Cardiac fibroblast (primary cell): ENCODE results near the gene PPP1R13L.

Experiments
- DNase-seq, 2 donors: peaks; one replicate each; pipeline versions ENCODE4 v3.0.0 to v3.0.0-alpha.2; 2010; ENCODE audit warnings: low read depth in 2 of 2
- H3K4me3 ChIP-seq, 2 donors: replicated peaks in 1 of 2; 1 replicate in 1 of 2; 2 replicates in 1 of 2; pipeline ENCODE4 v1.5.1; 2011; ENCODE audit warnings: low read depth in 2 of 2, low read length in 2 of 2, mild to moderate bottlenecking in 2 of 2, moderate library complexity in 1 of 2
- CTCF ChIP-seq: IDR thresholded peaks from one replicate; pipeline ENCODE4 v1.5.1; 2011; ENCODE audit warnings: low read depth, mild to moderate bottlenecking, low read length, inconsistent platforms

Gene PPP1R13L

GRCh38 chr19:45376045-45376724 is 28.7 kb downstream of the PPP1R13L start:
- DNase-seq: peak; percentile 98 to 99
- TF ChIP-seq CTCF: no peak
- H3K4me3 ChIP-seq: no peak overlapping the region

- H3K4me3 ChIP-seq: peak within 1 kb of the TSS; percentile 81 to 83
- DNase-seq: peak; percentile 99
- TF ChIP-seq CTCF: no peak
These were observed 34.3 kb downstream of the PPP1R13L start, which contains the start of gene ERCC2 for GRCh38 chr19:45370410-45371204. TSS of gene ERCC2 (minus strand) at chr19:45370573. CDS start at chr19:45370540, 33 bp downstream.

DNA sequence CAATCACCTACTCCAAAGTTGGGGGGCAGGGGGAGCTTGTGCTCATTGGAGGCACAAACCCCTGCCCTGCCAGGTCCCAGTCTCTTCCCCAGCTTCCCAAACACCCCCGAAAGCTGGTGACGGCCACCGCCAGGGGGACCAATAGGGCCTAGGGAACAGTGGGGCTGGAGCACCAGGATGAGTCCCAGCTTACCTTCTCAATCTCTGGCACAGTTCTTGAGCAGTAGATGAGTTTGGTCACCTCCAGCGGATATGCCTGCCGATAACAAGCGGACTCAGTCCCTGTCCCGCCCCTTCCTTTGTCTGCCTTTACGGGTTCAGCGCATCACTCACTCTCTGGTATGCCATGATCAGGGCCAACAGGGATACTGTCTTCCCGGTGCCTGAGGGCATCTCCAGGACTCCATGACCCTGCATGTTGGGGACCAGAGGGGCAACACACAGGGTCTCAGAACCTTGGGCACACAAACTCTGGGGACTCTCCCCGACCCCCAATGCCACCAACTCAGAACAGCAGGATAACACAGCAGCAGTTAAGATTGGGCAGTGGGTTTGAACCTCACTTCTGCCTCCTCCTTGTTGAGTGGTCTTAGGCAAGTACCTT is 36.0 kb downstream of the PPP1R13L start:
- TF ChIP-seq CTCF: no peak
- H3K4me3 ChIP-seq: no peak overlapping the region

GRCh38 chr19:45368127-45368526 is 36.7 kb downstream of the PPP1R13L start:
- no peak for TF ChIP-seq CTCF
- H3K4me3 ChIP-seq: no peak overlapping the region
- DNase-seq: no peak

More for the DNA sequence above, 36.0 kb downstream of the PPP1R13L start:
- DNase-seq: no peak

DNA sequence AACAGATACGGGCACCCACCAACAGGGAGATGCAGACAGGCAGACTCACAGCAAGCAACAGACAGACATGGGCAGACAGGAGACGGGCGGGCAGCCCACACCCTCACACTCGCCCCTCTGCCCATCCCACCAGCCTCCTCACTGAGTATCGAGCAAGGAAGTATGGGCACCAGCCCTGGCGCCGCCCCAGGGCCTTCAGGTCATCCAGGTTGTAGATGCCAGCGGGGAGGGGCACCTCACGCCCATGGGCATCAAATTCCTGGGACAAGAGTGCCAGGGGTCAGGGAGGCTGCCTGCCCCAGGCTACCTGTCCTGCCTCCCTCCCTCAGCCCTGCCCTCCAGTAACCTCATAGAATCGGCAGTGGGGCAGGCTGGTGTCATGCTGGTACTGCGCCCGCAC is 40.2 kb downstream of the PPP1R13L start:
- DNase-seq: no peak
- TF ChIP-seq CTCF: no peak
- H3K4me3 ChIP-seq: no peak overlapping the region

DNA sequence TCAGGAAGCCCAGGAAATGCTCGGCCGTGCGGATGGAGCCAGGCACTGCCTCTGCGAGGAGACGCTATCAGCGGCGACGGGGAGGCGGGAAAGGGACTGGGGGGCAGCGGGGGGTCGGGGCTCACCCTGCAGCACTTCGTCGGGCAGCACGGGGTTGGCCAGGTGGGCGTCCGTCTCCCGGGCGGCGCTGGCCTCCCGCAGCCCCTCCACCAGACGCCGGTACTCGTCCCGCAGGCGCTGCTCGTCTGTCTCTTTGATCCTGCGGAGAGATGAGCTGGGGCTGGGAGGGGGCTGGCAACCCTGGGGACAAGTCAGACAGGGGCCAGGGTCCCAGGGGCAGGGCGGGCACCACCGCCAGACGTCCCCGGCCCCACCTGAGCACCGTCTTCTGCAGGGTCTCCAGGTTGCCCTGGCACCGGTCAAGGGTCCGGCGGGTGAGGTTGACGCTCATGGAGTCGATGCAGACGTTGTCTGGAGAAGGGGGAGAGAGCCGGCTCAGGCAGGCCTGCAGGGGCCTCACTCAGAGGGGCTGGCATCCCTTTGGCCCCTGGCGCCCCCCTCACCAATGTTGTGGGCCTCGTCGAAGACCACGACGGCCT is 40.9 kb downstream of the PPP1R13L start:
- TF ChIP-seq CTCF: no peak
- H3K4me3 ChIP-seq: no peak overlapping the region

More for the DNA sequence above, 40.9 kb downstream of the PPP1R13L start:
- no peak for DNase-seq
